Choroid plexus epithelial cell (primary cell): ENCODE data around the gene ADCY10.

ENCODE experiments used
- DNase-seq: peaks from one replicate; pipeline ENCODE4 v3.0.0-alpha.2; 2010; ENCODE audit warnings: low read depth
- H3K4me3 ChIP-seq: 2 replicates; pipeline ENCODE4 v1.5.1; 2011; ENCODE audit warnings: low read depth, mild to moderate bottlenecking, control low read depth, low read length, moderate library complexity
- TF ChIP-seq, protein P1 (sequence below): conservative IDR thresholded peaks from 2 replicates; pipeline ENCODE4 v1.5.1; 2011; ENCODE audit warnings: low read depth, mild to moderate bottlenecking, control low read depth, inconsistent platforms, low read length, moderate library complexity

ADCY10 gene

DNA sequence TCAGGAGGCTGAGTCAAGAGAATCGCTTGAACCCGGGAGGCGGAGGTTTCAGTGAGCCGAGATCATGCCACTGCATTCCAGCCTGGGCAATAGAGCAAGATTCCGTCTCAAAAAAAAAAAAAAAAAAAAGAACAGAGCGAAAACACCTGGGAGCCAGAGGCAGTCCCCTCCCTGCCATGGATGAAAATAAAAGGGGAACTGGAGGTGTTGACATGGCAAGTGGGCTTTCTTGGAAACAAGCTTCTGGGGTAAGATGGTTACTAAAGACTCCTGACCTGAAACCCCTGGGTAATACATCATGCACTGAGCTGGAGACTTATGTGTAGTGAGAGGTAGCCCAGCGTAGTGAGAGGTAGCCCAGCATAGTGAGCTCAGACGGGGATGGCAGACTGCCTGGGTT is 31.6 kb downstream of the ADCY10 start:
- TF ChIP-seq, protein P1, sequence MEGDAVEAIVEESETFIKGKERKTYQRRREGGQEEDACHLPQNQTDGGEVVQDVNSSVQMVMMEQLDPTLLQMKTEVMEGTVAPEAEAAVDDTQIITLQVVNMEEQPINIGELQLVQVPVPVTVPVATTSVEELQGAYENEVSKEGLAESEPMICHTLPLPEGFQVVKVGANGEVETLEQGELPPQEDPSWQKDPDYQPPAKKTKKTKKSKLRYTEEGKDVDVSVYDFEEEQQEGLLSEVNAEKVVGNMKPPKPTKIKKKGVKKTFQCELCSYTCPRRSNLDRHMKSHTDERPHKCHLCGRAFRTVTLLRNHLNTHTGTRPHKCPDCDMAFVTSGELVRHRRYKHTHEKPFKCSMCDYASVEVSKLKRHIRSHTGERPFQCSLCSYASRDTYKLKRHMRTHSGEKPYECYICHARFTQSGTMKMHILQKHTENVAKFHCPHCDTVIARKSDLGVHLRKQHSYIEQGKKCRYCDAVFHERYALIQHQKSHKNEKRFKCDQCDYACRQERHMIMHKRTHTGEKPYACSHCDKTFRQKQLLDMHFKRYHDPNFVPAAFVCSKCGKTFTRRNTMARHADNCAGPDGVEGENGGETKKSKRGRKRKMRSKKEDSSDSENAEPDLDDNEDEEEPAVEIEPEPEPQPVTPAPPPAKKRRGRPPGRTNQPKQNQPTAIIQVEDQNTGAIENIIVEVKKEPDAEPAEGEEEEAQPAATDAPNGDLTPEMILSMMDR = no peak
- no peak overlapping the region for H3K4me3 ChIP-seq
- DNase-seq = no peak

DNA sequence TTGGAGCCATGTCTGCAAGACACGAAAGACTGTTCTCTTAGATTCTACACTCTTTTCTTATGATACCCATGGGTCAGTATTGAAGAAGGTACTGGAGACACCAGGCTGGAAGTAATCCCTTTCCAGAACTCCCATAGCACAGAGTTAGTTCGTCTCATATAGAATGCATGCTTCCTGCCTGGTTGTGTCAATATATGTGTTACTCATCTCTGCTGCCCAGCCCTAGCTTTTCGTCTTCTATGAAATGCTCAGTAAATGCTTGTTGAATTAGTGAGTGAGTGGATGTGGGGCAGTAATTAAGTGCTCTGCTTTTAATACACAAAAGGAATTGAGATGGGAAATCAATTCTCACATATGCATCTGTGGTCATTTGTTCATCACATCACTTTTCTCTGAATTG is 32.1 kb downstream of the ADCY10 start:
- no peak overlapping the region for H3K4me3 ChIP-seq
- TF ChIP-seq, protein P1 = no peak
- no peak for DNase-seq

- TF ChIP-seq, protein P1 = no peak
- DNase-seq = peak; percentile 38
- no peak overlapping the region for H3K4me3 ChIP-seq
Observed at GRCh38 chr1:167881069-167881468, 32.9 kb downstream of the ADCY10 start.

- TF ChIP-seq, protein P1 = no peak
- DNase-seq = no peak
- H3K4me3 ChIP-seq = no peak overlapping the region
Observed at GRCh38 chr1:167880580-167881021, 33.3 kb downstream of the ADCY10 start.

- TF ChIP-seq, protein P1 = no peak
Observed at GRCh38 chr1:167879508-167879907, 34.4 kb downstream of the ADCY10 start.

DNA sequence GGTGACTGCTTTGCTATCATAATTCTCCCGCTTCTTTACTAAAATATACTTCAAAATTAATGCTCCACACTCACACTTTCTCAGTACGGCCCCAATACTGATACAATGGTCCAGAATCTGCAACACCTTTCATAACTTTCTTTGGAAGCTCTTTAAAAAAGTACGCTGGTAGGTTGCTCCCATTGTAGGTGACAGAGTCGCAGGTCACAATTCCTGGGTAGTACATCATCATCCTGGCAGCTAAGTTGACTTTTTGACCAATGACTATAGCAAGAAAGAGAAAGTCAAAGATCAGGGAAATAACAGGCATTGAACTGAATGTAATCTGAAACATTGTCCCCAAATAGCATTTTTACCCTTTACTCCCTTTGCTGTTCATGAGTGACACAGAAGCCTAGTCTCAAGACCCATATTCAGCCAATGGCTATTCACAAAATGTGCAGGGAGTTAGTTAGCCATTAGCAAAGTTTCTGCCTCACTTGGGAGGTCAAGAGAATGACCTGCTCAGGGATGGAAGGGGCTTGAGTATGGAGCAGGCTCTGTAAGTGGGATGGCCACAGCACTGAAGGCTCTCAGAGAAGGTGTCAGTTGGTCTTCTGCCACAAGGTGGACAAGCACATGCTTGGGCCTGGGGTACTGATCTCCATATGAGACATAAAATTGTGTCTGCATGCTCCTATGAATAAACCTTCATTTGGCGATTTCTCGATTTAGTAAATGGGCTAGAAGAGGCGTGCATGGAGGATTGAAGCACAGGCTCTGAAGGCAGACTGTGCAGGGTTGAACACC is 35.4 kb downstream of the ADCY10 start:
- DNase-seq = no peak
- no peak overlapping the region for H3K4me3 ChIP-seq
- TF ChIP-seq, protein P1 = no peak

More at GRCh38 chr1:167879508-167879907, 34.4 kb downstream of the ADCY10 start:
- DNase-seq = no peak
- H3K4me3 ChIP-seq = no peak overlapping the region
